Measurements from ENCODE around the gene CAMK1.

Gene CAMK1

GRCh38 chr3:9770276-9770812, 597 bp upstream of the CAMK1 start:
- no peak for FAIRE-seq

DNA sequence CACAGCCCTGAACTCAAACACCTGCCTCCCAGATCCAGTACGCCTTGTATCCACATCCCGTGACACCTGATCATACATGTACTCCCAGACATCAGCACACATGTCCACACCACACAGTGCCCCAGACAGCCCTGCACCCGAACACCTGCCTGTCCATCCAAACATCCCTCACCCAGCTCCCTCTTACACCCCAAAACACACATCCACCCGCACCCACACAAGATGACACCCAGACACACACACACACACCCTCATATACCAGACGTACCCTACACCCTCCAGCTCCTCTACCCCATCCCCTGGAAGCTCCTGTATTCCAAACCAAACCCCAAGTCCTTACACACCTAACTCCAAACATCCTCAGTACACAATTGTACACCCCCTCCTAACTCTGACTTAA, 735 bp downstream of the CAMK1 start:
- FAIRE-seq: no peak

DNA sequence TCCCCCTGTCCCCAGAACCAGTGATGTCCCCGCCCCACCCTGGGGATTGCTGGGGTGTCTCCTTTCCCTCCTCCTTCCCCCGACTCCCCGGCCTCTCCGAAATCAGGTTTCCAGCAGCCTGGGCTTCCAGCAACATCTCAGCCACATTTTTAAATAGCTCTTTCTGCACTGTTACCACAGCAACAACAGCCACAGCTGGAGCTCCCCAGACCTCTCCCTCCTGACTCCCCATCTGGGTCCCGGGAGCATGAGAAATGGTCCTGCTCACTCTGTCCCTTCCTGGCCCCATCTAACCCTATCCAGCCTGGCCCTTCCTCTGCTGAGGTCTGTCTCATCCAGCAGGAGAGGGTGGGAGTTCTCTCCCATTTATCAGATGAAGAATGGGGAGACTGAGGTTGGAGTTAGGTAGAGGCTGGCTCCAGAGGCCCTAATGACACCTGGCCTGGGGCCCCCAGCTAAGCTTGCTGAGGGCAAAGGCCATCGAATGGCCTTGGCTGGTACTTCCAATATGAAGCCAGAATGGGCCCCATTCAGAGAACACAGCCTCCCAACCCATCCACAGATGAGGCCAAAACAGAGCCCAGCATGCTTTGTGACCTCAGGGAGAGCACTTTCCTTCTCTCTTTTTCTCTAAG, 1.5 kb downstream of the CAMK1 start:
- no peak for FAIRE-seq

DNA sequence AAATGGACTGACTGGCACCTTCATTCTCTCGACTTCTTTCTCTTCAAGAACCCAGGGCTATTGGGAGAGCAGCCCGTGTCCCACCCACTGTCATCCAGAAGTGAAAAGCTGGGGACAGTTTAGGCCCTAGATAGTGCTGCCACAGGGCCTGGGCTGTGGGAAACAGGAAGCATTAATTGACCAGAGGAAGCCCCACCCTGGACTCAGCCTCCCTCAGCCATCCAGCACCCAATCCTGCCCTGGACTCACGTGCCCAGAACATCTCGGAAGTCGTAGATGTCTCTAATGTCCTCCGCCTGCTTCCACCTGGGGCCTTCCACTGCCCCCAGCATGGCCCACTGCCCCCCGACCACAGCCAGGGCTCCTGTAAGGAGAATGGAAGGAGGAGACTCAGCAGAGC, 2.3 kb downstream of the CAMK1 start:
- FAIRE-seq: no peak

DNA sequence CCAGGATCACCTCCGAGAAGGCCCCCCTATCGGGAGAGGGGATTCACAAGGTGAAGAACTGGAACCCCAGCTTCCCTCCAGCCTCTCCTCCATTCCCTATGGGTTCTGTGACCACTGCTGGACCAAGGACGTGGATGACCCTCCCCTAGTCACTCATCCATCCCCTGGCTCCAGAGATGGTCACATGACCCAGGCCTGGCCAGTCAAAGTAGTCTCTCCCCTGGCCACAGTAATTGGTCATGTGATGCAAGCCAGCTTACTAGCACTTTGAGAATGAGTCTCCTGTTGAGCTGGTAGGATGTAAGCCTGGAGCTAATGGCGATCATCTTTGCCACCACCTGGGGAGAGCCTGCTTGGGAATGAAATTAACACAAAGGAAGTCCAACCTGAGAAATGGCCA, 3.9 kb downstream of the CAMK1 start:
- FAIRE-seq: no peak

- no peak for FAIRE-seq
Observed at GRCh38 chr3:9762871-9763270, 6.9 kb downstream of the CAMK1 start.

- FAIRE-seq: no peak
Observed at GRCh38 chr3:9761919-9762318, 7.8 kb downstream of the CAMK1 start.

DNA sequence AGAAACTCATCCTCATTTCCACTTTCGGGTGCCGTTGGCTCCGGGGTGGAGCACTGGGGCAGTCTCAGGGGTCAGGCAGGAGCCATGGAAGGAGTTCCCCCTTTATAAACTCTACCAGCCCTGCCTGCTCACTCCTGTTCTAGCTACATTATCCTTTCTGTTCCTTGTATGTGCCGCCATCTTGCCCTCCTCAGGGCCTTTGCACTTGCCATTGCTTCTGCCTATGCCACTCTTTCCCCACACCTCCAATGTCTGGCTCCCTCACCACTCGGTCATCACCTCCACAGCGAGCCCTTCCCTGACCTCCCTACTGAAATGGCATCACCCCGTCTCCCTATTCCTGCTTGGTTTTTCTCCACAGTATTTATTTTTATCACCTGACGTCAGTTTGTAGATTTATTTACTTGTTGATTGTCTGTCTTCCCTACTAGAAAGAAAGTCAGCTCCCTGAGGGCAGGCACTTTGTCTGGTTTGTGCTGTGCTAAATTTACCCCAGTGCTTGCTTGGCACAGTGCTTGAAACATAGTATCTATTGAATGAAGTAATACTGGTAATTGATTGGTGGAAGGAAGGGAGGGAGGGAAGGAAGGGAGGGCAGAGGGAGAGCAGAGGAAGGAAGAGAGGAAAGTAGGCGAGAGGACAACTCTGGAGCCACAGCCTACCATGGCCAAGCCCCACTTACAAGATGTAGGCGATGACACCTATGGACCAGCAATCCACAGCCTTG, 8.8 kb downstream of the CAMK1 start:
- FAIRE-seq: no peak

DNA sequence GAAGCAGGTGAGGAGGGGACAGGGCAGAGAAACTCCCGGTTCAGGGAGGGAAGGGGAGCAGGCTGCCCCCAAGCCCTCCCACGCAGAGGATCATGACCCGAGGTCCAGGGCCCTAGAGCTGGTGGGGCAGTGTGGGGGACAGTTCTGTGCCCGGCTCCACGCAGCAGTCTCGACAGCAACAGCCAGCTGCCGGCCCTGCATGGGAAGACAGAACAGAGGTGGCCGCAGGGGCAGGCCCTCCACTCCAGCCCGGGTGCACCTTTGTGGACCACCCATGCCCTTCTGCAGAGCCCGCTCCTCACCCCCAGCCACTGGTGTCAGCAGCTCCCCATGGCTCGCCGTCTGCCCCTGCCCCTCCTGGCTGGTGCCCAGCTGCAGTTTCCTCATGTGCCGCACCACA, 12.3 kb downstream of the CAMK1 start:
- no peak for FAIRE-seq

DNA sequence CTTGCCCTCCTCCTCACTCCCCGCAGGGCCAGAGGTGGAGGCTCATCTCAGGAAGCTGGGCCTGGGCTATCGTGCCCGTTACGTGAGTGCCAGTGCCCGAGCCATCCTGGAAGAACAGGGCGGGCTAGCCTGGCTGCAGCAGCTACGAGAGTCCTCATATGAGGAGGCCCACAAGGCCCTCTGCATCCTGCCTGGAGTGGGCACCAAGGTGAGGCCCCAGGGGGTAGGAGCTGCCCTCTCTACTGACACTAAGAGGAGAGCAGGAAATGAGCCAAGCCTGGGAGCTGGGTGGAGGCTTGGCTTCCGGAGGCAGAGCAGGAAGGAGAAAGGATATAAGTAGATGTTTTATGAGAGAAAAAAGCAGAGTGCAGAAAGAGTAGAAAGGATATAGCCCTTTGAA, 15.1 kb downstream of the CAMK1 start:
- no peak for FAIRE-seq

DNA sequence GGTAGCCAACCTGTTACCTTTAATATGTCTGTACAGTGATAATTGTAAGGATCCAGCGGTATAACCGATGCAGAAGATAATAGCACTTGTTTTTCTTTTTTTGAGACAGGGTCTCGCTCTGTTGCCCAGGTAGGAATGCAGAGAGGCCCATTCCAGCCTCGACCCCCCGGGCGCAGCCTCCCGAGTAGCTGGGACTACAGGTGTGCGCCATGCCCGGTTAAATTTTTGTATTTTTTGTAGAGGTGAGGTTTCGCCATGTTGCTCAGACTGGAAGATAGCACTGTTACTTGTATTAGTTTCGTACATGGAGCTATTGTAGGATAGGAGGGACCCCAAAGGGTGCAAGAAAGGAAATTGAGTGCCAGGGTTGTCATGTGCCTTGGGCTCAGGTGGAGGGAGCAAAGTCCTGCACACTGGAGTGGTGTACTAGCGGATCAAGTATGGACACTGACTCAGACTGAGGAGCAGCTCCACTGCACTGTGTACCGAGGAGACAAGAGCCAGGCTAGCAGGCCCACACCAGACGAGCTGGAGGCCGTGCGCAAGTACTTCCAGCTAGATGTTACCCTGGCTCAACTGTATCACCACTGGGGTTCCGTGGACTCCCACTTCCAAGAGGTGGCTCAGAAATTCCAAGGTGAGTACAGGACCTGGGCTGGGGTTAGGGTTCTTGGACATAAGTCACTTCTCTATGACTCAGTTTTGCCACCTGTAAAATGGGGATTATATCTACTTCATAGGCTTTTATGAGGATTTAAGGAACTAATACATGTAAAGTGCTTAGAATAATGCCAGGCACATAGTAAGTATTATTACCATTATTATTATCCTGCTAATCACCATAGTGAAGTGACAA, 19.0 kb downstream of the CAMK1 start:
- no peak for FAIRE-seq

DNA sequence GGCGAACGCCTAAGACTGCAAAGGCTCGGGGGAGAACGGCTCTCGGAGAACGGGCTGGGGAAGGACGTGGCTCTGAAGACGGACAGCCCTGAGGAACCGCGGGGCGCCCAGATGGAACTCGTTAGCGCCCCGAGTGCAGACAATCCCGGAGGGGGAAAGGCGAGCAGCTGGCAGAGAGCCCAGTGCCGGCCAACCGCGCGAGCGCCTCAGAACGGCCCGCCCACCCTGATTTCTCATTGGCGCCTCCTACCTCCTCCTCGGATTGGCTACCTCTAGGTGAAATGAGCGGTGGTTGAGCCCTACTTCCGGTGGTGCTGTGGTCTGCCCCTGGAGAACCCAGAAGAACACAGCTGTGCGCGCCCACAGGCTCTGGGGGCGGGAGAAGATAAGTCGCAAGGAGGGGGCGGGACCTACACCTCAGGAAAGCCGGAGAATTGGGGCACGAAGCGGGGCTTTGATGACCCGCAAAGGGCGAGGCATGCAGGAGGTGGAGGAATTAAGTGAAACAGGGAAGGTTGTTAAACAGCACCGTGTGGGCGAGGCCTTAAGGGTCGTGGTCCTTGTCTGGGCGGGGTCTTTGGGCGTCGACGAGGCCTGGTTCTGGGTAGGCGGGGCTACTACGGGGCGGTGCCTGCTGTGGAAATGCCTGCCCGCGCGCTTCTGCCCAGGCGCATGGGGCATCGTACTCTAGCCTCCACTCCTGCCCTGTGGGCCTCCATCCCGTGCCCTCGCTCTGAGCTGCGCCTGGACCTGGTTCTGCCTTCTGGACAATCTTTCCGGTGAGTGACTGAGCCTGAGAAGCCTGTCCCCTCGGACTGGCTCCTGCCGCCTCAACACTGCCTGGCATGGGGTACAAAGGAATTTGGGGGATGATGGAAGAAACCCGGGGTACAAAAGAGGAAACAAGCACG, 19.8 kb downstream of the CAMK1 start, which contains the start of gene OGG1:
TSS of gene OGG1 (plus strand) at position 308 of the 911 bp plus-strand sequence. CDS start at position 643, 335 bp downstream.
- peak; percentile 71 for FAIRE-seq

DNA sequence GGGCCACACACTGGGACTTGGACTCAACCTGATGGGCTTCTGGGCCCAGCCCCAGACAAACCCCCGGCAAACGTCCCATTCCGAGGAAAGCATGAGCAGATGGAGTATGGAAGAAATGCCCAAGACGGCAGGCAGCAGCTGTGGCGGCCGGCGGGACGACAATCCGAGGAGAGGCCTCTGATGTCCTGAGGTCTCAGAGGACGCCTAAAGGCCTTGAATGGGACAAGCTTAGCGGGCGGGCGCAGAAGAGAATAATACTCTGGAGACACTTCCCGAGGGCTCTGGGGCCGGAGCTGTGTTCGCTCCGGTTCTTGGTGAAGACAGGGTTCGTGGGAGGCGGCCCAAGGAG, 20.5 kb downstream of the CAMK1 start:
- FAIRE-seq: no peak

- FAIRE-seq: no peak
Observed at GRCh38 chr3:9748031-9748430, 21.7 kb downstream of the CAMK1 start.

DNA sequence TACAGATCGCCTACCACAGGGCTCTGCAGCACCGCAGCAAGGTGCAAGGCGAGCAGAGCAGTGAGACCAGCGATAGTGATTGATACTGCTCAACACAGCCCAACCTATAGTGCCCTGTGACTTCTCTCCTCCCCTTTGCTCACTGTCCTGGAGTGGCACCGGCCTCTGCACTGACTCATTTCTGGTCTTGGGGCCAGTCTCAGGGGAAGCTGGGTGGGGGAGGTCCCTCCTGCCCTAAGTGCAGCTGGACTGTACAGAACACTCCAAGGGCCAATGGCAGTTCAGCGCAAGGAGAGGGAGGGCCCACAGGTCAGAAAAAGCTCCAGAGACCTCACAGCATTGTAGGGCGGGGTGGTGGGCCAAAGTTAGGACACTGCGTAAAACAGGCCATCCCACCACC, 22.5 kb downstream of the CAMK1 start:
- no peak for FAIRE-seq

DNA sequence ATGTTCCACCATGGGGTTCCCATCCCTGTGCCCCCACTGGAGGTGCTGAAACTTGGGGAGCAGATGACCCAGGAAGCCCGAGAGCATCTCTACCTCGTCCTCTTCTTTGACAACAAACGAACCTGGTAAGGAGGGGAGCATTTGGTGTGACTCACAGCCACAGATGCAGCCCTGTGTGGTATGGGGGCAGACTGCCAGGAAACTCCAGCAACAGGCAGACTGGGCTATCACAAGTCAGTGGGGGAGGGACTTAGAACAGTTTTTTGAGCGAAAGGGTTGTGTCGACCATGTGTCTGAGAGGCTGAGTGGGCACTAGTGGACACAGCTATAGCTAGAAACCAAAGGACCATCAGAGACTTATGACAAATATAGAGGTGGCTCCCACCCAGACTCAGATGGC, 23.4 kb downstream of the CAMK1 start:
- FAIRE-seq: no peak

- no peak for FAIRE-seq
Observed at GRCh38 chr3:9745521-9745920, 24.2 kb downstream of the CAMK1 start.

DNA sequence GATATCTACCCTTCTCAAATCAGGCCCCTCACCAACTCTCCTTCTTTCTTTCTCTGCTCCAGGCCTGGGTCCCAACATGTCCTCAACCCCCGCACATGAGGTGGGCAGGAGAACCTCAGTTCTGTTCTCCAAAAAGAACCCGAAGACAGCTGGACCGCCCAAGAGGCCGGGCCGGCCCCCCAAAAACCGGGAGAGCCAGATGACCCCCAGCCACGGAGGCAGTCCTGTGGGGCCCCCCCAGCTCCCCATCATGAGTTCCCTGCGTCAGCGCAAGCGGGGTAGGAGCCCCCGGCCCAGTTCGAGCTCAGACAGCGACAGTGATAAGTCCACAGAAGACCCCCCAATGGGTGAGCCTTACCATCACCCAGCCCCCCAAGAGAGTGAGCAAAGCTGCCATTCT, 25.6 kb downstream of the CAMK1 start:
- FAIRE-seq: no peak

- no peak for FAIRE-seq
Observed at GRCh38 chr3:9743548-9743947, 26.2 kb downstream of the CAMK1 start.

DNA sequence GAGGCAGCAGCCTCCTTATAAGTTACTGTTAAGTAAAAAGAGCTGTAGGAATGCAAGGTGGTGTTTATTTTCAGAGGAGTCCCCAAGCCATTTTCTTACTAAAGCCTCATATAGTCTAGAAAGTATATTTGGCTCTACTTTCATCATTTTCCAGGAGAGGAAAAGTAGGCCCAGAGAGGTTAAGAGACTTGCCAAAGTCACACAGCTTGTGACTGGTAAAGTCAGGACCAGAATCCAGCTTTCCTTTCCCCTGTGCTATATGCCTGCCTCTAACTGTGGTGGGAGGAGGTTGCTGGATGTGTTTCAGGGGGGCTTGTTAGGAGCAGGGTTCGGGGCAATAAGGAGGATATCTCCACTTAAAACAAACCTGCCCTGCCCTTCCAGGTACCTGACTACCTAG, 27.2 kb downstream of the CAMK1 start:
- no peak for FAIRE-seq

DNA sequence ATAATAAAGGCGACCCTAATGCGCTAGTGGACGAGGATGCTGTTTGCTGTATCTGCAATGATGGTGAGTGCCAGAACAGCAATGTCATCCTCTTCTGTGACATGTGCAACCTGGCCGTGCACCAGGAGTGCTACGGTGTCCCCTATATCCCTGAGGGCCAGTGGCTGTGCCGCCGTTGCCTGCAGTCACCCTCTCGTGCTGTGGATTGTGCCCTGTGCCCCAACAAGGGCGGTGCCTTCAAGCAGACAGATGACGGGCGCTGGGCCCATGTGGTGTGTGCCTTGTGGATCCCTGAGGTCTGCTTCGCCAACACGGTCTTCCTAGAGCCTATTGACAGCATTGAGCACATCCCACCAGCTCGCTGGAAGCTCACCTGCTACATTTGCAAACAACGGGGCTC, 30.6 kb downstream of the CAMK1 start:
- FAIRE-seq: no peak

DNA sequence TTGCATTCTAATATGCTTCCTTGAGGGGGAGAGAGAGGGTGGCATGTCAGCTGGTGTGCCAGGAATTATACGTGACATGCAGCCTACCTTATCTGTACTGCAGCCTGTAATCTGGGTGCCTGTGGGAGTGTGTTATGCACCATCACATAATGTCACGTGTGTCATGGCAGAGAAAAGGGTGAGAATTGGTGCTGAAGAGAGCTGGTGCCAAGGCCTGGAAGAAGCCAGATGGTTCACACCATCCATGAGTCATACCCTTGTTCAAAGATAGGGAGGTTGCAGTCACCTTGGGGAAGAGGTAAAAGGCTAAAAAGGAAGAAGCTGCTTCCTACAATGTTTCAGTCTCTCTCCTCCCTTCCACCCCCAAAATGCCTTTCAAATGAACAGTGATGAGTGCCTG, 32.9 kb downstream of the CAMK1 start:
- no peak for FAIRE-seq

DNA sequence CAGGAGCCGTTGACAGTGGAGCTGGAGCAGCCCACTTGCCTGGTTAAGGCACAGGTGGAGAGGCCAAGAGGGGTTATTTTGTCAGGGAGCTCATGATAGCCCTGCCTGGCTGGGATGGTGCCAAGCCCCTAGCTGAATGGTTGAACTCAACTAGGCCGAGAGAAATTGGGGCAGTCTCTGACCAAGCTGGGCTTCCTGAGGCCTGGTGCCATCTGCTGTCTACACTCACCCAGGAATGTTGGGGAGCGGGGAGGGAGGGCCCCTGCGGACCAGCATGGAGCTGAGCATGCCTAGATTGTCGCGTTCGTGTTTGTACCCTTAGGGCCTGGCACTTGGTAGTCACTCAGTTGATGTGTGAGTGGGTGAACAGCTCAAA, 37.0 kb downstream of the CAMK1 start:
- FAIRE-seq: no peak
